ENCODE data around the gene SHOX.
"Not testable (repeated sequence)": the region's sequence is repeated elsewhere in the genome, so short reads cannot be mapped to it uniquely, and the experiment has no call there.

The SHOX gene

GRCh38 chrX:638482-639131, 8.0 kb downstream of the SHOX start:
- DNase-seq: no peak

DNA sequence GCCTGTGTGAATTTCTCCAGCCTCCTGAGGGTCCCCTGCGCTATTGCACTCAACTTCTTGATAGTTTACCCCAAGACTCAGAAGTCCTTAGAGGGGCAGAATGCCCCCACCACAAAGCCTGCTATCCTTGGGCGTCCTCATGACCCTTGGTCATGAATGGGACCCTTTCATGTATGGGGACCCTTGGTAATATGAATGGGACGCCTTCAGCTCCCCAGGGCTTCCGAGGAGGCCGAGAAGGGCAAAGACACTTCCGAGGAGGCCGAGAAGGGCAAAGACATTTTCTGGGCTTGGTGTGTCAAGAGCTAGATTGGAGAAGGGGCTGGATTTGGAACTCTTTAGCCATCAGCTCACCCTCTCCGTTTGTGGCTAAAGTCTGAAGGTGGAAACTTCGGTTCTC, 8.6 kb downstream of the SHOX start:
- DNase-seq: no peak

DNA sequence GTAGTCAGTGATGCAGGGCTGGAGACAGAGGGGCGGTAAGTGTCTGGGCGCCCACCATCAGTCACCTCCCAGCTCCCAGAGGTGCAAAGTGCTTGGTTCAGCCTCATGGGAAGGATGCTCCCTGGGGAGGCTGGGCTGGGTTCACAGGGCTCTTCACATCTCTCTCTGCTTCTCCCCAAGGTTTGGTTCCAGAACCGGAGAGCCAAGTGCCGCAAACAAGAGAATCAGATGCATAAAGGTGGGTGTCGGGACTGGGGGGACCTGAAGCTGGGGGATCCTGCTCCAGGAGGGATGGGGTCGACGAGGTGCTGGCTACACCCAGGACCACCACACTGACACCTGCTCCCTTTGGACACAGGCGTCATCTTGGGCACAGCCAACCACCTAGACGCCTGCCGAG, 10.1 kb downstream of the SHOX start:
- no peak for DNase-seq

- DNase-seq: no peak
These were observed 11.3 kb downstream of the SHOX start for GRCh38 chrX:641671-642435.

- no peak for DNase-seq
These were observed 12.0 kb downstream of the SHOX start for GRCh38 chrX:642436-643240.

- DNase-seq: no peak
These were observed 12.6 kb downstream of the SHOX start for GRCh38 chrX:643241-643595.

- no peak for DNase-seq
These were observed 13.3 kb downstream of the SHOX start for GRCh38 chrX:643911-644303.

DNA sequence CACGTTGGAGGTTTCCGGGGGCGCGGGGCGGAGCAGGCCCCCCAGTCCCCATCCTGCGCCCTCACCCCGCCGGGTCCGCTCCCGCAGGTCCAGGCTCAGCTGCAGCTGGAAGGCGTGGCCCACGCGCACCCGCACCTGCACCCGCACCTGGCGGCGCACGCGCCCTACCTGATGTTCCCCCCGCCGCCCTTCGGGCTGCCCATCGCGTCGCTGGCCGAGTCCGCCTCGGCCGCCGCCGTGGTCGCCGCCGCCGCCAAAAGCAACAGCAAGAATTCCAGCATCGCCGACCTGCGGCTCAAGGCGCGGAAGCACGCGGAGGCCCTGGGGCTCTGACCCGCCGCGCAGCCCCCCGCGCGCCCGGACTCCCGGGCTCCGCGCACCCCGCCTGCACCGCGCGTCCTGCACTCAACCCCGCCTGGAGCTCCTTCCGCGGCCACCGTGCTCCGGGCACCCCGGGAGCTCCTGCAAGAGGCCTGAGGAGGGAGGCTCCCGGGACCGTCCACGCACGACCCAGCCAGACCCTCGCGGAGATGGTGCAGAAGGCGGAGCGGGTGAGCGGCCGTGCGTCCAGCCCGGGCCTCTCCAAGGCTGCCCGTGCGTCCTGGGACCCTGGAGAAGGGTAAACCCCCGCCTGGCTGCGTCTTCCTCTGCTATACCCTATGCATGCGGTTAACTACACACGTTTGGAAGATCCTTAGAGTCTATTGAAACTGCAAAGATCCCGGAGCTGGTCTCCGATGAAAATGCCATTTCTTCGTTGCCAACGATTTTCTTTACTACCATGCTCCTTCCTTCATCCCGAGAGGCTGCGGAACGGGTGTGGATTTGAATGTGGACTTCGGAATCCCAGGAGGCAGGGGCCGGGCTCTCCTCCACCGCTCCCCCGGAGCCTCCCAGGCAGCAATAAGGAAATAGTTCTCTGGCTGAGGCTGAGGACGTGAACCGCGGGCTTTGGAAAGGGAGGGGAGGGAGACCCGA, 14.0 kb downstream of the SHOX start:
- no peak for DNase-seq

- DNase-seq: no peak
These were observed 15.6 kb downstream of the SHOX start for GRCh38 chrX:646228-646495.

DNA sequence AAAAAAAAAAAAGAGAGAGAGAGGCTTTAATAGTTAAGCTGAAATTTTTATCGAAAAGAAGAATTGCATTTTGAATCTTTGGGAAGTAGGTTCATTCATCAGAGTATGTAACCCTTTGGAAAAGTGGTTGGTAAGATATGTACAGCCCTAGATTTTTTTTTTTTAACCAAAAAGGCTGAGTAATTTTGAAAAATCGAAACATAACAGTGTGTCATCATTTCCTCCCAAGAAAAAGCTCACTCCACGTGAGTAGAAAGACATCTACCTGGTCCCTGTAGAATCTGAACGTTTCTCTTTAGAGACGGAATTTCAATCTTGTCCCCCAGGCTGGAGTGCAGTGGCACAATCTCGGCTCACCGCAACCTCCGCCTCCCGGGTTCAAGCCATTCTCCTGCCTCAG, 16.2 kb downstream of the SHOX start:
- DNase-seq: no peak

DNA sequence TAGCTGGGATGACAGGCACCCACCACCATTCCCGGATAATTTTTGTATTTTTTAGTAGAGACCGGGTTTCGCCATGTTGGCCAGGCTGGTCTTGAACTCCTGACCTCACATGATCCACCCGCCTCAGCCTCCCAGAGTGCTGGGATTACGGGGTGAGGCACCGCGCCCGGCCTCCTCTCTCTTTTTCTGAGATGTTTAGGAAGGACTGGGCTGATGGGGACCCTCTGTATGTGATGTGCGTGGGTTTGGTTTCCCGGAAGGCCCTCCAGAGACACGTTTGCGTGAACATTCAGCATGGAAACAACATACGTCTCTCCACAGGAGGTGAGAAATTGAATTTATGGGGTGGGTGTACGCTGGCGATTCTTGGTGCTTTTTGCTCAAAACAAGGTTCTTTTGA, 18.6 kb downstream of the SHOX start:
- no peak for DNase-seq

- no peak for DNase-seq
These were observed 19.7 kb downstream of the SHOX start for GRCh38 chrX:650324-650723.

DNA sequence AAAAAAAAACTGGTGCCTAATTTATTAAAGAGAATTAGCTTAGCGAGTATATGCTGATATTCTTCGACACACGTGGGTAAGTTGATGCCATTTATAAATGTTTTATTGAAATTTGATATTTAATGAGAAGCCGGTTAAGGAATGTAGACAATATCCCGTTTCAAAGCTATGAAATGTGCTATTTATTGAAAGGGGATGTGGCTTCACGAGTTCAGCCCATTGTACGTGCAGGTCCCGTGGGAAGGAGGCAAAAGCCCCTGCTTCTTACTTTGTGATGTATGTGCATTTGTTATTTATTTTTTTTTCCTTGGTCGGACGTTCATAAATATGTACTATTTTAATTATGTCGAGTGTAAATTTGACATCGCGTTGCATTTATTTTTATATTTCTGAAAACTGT, 20.2 kb downstream of the SHOX start:
- no peak for DNase-seq

DNA sequence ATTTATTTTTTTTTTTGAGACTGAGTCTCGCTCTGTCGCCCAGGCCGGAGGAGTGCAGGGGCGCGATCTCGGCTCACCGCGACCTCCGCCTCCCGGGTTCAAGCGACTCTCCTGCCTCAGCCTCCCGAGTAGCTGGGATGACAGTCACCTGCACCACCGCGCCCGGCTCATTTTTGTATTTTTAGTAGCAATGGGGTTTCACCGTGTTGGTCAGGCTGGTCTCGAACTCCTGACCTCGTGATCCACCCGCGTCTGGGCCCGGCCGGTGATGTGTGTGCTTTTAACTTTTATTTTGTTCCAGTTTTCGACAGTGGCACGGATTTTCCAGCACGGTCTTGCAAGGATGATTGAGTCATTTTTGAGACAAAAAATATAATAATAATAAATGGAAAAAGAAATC, 21.3 kb downstream of the SHOX start:
- DNase-seq: not testable (repeated sequence)

- no peak for DNase-seq
These were observed 21.8 kb downstream of the SHOX start for GRCh38 chrX:652341-652741.

- DNase-seq: no peak
These were observed 22.7 kb downstream of the SHOX start for GRCh38 chrX:653306-653705.

DNA sequence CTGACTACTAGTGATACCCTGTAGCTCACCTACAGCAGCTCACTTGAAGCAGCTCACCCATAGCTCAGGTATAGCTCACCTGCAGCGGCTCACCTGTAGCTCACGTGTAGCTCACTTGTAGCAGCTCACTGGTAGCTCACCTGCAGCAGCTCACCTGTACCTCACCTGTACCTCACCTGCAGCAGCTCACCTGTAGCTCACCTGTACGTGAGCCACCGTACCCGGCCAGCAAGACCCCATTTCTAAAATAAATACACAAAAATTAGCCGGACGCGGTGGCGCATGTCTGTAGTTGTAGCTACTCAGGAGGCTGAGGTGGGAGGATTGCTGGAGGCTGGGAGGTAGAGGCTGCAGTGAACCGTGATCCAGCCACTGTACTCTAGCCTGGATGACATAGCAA, 30.6 kb downstream of the SHOX start:
- no peak for DNase-seq

DNA sequence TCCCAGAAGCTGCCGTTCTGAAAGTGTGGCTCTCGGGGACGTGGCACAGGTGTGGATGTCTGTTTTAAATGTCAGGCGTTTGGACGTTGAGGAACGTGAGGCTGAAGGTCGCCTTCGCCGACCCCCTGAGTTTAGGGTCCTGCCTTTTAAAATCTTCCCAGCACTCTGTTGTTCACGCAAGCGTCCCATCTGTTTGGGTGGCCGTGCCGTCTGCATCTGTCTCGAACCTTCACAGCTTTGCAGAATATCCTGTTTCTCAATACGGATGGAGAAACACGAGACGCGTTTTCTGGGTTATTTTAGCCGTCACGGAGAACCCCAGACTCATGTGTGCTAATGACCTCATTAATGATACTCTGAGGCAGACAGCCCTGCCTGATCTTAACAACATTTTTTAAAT, 31.5 kb downstream of the SHOX start:
- no peak for DNase-seq

- no peak for DNase-seq
These were observed 33.2 kb downstream of the SHOX start for GRCh38 chrX:663841-664240.

DNA sequence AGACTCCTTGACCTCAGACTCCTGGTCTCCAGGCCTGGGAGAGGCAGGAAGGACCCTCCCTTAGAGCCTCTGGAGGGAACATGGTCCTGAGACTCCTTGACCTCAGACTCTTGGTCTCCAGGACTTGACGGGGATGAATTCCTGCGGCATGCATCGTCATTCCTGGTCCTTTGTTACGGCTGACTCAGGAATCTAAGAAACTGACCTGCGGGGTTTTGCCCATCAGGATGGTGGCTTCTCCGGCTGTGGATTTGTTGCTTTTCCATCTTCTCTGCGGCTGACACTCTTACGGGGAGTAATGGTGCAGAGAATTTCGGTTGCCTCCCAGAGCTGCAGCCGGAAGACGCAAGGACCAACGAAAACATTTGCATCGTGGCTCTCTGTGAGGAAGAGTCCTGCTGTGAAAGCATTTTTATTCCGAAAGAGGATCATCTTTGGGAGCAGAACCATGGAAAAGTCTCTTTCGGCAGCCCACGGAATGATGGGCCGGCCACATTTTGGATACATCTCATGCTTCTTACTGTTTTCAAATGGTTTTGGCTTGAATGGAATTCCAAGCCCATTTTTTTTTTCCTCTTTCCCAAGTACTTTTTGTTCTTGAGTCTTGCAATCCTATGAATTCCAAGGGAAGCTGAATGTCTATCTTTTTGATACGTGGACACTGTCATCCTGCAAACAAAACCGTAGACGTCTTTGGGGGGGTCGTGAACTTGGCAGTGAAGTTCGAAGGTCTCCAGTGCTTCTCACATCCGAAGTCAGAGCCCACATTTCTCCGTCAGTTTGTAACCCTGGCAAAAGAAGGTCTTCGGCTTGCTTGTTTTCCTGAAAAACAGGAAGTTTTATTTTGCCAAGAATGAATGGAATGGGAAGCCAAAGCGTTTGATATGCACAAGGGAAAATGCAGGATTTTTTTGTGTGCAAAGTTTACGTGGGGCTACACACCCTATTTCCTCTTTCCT, 36.5 kb downstream of the SHOX start:
- no peak for DNase-seq

DNA sequence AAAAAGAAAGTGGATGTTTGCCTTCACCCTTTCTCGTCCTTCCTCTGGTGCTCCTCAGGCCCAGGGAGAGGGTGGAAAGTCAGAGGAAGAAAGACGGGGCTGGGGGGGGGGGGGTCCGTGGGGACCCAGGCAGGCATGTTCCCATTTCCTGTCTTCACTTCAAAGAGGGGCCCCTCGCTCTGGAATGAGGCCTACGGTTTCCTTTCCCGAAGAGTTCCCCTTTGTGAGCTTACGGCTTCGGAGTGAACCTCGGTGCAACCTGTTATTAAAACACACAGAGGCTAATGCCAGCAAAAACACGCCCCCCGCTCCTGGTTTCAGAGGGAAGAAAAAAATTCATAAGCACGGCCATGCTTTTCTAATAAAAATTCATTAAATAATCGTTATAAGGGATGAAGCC, 40.1 kb downstream of the SHOX start:
- no peak for DNase-seq

- no peak for DNase-seq
These were observed 42.3 kb downstream of the SHOX start for GRCh38 chrX:672931-673330.
